Neural cell (in vitro differentiated cells): ENCODE measurements around the gene DUSP28. TPM values are rescaled to one million over a fixed set of nuclear protein-coding genes. Genes with fewer than 3 reads are reported as not detected.

ENCODE experiments used
- H2AFZ ChIP-seq: fragments of 200-600, 300-800 bp; sonication (generic), shearing (Covaris generic); 2 replicates; pipeline ENCODE4 v1.6.0; 2014; ENCODE audit warnings: low read depth, mild to moderate bottlenecking, antibody characterized with exemption, low read length, moderate library complexity
- H3F3A ChIP-seq: fragments of 200-600 bp; shearing (Covaris generic); 2 replicates; pipeline ENCODE4 v1.6.1; 2016; ENCODE audit warnings: mild to moderate bottlenecking, moderate library complexity, mixed read lengths, antibody characterized with exemption, low read length; ENCODE audit not compliant: insufficient read depth, poor library complexity, severe bottlenecking
- H3K27ac ChIP-seq: fragments of 200-600, 300-800 bp; sonication (generic), shearing (Covaris generic); 2 replicates; pipeline ENCODE4 v1.5.1; 2014; ENCODE audit warnings: mild to moderate bottlenecking, low read length, moderate library complexity
- H3K27me3 ChIP-seq: fragments of 300-800, 200-600 bp; sonication (generic), shearing (Covaris generic); 2 replicates; pipeline ENCODE4 v1.6.0; 2014; ENCODE audit warnings: mild to moderate bottlenecking, low read depth, low read length, moderate library complexity; ENCODE audit not compliant: insufficient read depth
- H3K36me3 ChIP-seq: fragments of 300-800, 200-600 bp; sonication (generic), shearing (Covaris generic); 2 replicates; pipeline ENCODE4 v1.5.1; 2014; ENCODE audit warnings: mild to moderate bottlenecking, antibody characterized with exemption, low read length, moderate library complexity; ENCODE audit not compliant: insufficient read depth
- H3K4me2 ChIP-seq: fragments of 300-800, 200-600 bp; sonication (generic), shearing (Covaris generic); 2 replicates; pipeline ENCODE4 v1.6.0; 2014; ENCODE audit warnings: mild to moderate bottlenecking, low read length
- H3K4me3 ChIP-seq: fragments of 300-800, 200-600 bp; sonication (generic), shearing (Covaris generic); 2 replicates; pipeline ENCODE4 v1.5.1; 2014; ENCODE audit warnings: mild to moderate bottlenecking, low read length, moderate library complexity
- H3K79me2 ChIP-seq: fragments of 200-600 bp; shearing (Covaris generic); replicated peaks from 2 replicates; pipeline ENCODE4 v1.6.0; 2014; ENCODE audit warnings: mild to moderate bottlenecking, low read length, moderate library complexity; ENCODE audit not compliant: insufficient read depth
- H3K9ac ChIP-seq: fragments of 300-800, 200-600 bp; sonication (generic), shearing (Covaris generic); 2 replicates; pipeline ENCODE4 v1.6.1; 2016; ENCODE audit warnings: mild to moderate bottlenecking, low read length, mixed read lengths
- H3K9me2 ChIP-seq: fragments of 200-600 bp; shearing (Covaris generic); 2 replicates; pipeline ENCODE4 v1.6.1; 2016; ENCODE audit warnings: mild to moderate bottlenecking, low read length, mixed read lengths; ENCODE audit not compliant: insufficient read depth
- H3K9me3 ChIP-seq: fragments of 200-600, 300-800 bp; sonication (generic), shearing (Covaris generic); 2 replicates; pipeline ENCODE4 v1.6.1; 2016; ENCODE audit warnings: mild to moderate bottlenecking, mixed run types, low read length, moderate library complexity, mixed read lengths
- H4K20me1 ChIP-seq: fragments of 200-600 bp; shearing (Covaris generic); 2 replicates; pipeline ENCODE4 v1.6.1; 2016; ENCODE audit warnings: mild to moderate bottlenecking, mixed run types; ENCODE audit not compliant: insufficient read depth
- CTCF ChIP-seq: fragments of 450-650 bp; IDR thresholded peaks from 2 replicates; pipeline ENCODE4 v1.5.1; 2014; ENCODE audit warnings: antibody characterized with exemption, mild to moderate bottlenecking, moderate library complexity; ENCODE audit not compliant: poor library complexity, severe bottlenecking
- EP300 ChIP-seq: fragments of 450-650 bp; conservative IDR thresholded peaks from 2 replicates; pipeline ENCODE4 v1.6.1; 2014; ENCODE audit warnings: antibody characterized with exemption, mild to moderate bottlenecking, moderate library complexity; ENCODE audit not compliant: poor library complexity, severe bottlenecking
- EZH2 ChIP-seq: fragments of 200-600, 300-800 bp; shearing (Covaris generic), sonication (generic); IDR thresholded peaks from 2 replicates; pipeline ENCODE4 v1.6.1; 2014; ENCODE audit warnings: antibody characterized with exemption, low read length, borderline replicate concordance, mild to moderate bottlenecking; ENCODE audit not compliant: insufficient read depth, poor library complexity, severe bottlenecking
- MXI1 ChIP-seq: fragments of 450-650 bp; conservative IDR thresholded peaks from 2 replicates; pipeline ENCODE4 v1.6.1; 2014; ENCODE audit warnings: antibody characterized with exemption, mild to moderate bottlenecking; ENCODE audit not compliant: poor library complexity, severe bottlenecking
- POLR2AphosphoS5 ChIP-seq: IDR thresholded peaks from 2 replicates; pipeline ENCODE4 v1.6.1; 2012
- RAD21 ChIP-seq: fragments of 450-650 bp; conservative IDR thresholded peaks from 2 replicates; pipeline ENCODE4 v1.6.1; 2014; ENCODE audit warnings: antibody characterized with exemption, mild to moderate bottlenecking, moderate library complexity
- SMC3 ChIP-seq: fragments of 450-650 bp; conservative IDR thresholded peaks from 2 replicates; pipeline ENCODE4 v1.6.1; 2014; ENCODE audit warnings: antibody characterized with exemption, mild to moderate bottlenecking, moderate library complexity; ENCODE audit not compliant: poor library complexity
- TAF1 ChIP-seq: IDR thresholded peaks from 2 replicates; pipeline ENCODE4 v1.6.1; 2012; ENCODE audit warnings: low read depth
- polyA plus RNA-seq: library from polyadenylated mRNA; depleted of rRNA; stranded (reverse); fragments of >200 nt; gene quantifications from 2 replicates; pipeline ENCODE4 v1.2.3, GENCODE V29; 2014
- TF ChIP-seq, protein P1 (sequence below): IDR thresholded peaks from 2 replicates; pipeline ENCODE4 v1.6.1; 2012; ENCODE audit warnings: borderline replicate concordance

The DUSP28 gene
- polyA plus RNA-seq, 1 donor from 2014 or later: 26.6 TPM

- Histone ChIP-seq H3K9me2 (no peaks in the 10 kb centered on the region), H2AFZ (no peak overlapping the region), H4K20me1 (no peaks in the 10 kb centered on the region), H3K27ac (no peak overlapping the region), H3F3A (no peaks in the 10 kb centered on the region), H3K4me2 (no peak overlapping the region), H3K4me3 (no peak overlapping the region), H3K79me2 (no peaks in the 10 kb centered on the region), H3K9ac (no peak overlapping the region), H3K27me3 (no peaks in the 10 kb centered on the region), H3K9me3 (no peaks in the 10 kb centered on the region), H3K36me3 (no peaks in the 10 kb centered on the region)
- TF ChIP-seq POLR2AphosphoS5 (no peak), EZH2 (no peak), SMC3 (no peak), TAF1 (no peak), EP300 (no peak), MXI1 (no peak)
Observed at GRCh38 chr2:240597419-240598181, 37.4 kb downstream of the DUSP28 start.

GRCh38 chr2:240598311-240598911 lies 38.3 kb downstream of the DUSP28 start:
- Histone ChIP-seq H3F3A (no peaks in the 10 kb centered on the region), H3K27ac (no peak overlapping the region), H3K4me3 (no peak overlapping the region), H4K20me1 (no peaks in the 10 kb centered on the region), H3K9me3 (no peaks in the 10 kb centered on the region), H3K79me2 (no peaks in the 10 kb centered on the region), H3K4me2 (no peak overlapping the region), H3K27me3 (no peaks in the 10 kb centered on the region), H3K9me2 (no peaks in the 10 kb centered on the region), H3K36me3 (no peaks in the 10 kb centered on the region), H3K9ac (no peak overlapping the region), H2AFZ (no peak overlapping the region)
- TF ChIP-seq POLR2AphosphoS5 (no peak), MXI1 (no peak), EP300 (no peak), TAF1 (no peak), EZH2 (no peak), CTCF (no peak), SMC3 (no peak), RAD21 (no peak)
- TF ChIP-seq, protein P1, sequence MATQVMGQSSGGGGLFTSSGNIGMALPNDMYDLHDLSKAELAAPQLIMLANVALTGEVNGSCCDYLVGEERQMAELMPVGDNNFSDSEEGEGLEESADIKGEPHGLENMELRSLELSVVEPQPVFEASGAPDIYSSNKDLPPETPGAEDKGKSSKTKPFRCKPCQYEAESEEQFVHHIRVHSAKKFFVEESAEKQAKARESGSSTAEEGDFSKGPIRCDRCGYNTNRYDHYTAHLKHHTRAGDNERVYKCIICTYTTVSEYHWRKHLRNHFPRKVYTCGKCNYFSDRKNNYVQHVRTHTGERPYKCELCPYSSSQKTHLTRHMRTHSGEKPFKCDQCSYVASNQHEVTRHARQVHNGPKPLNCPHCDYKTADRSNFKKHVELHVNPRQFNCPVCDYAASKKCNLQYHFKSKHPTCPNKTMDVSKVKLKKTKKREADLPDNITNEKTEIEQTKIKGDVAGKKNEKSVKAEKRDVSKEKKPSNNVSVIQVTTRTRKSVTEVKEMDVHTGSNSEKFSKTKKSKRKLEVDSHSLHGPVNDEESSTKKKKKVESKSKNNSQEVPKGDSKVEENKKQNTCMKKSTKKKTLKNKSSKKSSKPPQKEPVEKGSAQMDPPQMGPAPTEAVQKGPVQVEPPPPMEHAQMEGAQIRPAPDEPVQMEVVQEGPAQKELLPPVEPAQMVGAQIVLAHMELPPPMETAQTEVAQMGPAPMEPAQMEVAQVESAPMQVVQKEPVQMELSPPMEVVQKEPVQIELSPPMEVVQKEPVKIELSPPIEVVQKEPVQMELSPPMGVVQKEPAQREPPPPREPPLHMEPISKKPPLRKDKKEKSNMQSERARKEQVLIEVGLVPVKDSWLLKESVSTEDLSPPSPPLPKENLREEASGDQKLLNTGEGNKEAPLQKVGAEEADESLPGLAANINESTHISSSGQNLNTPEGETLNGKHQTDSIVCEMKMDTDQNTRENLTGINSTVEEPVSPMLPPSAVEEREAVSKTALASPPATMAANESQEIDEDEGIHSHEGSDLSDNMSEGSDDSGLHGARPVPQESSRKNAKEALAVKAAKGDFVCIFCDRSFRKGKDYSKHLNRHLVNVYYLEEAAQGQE: no peak
